ENCODE measurements around the gene TRIP10.
"Not testable (repeated sequence)": the region's sequence is repeated elsewhere in the genome, so short reads cannot be mapped to it uniquely, and the experiment has no call there.

Gene TRIP10

DNA sequence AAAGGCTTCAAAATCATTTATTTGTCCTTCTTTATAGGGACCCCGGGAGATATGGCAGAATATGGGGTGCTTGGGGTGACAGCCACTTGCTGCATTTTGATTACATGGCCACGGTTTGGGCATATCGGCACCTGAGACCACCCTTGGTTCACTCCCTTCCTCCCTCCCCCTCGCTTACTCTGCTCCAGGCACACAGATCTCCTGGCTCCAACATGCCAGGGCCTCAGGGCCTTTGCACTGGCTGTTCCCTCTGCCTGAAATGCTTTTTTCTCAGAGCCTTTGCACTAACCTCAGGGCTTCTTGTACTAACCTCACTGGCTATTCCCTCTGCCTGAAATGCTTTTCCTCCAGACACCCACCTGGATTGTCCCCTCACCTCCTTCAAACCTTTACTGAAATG is 56.8 kb downstream of the TRIP10 start:
- Mint-ChIP-seq H3K27me3 (no peaks in the 10 kb centered on the region), H3K27ac (peak overlapping the region; percentile 14), H3K4me1 (peaks cover 71% of the 10 kb centered on the region), H3K4me3 (no peak overlapping the region), H3K36me3 (peaks cover 49% of the 10 kb centered on the region), H3K9me3 (peaks cover 5% of the 10 kb centered on the region)
- no peak for ATAC-seq

DNA sequence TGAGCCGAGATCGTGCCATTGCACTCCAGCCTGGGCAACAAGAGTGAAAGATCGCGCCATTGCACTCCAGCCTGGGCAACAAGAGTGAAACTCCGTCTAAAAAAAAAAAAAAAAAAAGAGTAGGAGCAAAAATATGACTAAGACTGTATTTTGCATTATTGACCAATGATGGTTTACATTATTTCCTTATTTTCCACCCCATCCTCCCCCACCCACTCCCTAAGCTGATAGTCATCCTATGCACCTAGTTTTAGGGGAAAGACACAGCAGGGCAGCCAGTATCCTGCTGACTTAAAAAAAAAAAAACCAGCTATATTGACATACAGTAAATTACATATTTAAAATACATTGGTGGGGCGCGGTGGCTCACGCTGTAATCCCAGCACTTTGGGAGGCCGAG is 58.2 kb downstream of the TRIP10 start:
- Mint-ChIP-seq H3K27me3 (no peaks in the 10 kb centered on the region), H3K4me1 (peaks cover 69% of the 10 kb centered on the region), H3K9me3 (peaks cover 5% of the 10 kb centered on the region), H3K4me3 (no peak overlapping the region), H3K36me3 (peaks cover 35% of the 10 kb centered on the region), H3K27ac (peak overlapping the region; percentile 16)
- no peak for ATAC-seq

DNA sequence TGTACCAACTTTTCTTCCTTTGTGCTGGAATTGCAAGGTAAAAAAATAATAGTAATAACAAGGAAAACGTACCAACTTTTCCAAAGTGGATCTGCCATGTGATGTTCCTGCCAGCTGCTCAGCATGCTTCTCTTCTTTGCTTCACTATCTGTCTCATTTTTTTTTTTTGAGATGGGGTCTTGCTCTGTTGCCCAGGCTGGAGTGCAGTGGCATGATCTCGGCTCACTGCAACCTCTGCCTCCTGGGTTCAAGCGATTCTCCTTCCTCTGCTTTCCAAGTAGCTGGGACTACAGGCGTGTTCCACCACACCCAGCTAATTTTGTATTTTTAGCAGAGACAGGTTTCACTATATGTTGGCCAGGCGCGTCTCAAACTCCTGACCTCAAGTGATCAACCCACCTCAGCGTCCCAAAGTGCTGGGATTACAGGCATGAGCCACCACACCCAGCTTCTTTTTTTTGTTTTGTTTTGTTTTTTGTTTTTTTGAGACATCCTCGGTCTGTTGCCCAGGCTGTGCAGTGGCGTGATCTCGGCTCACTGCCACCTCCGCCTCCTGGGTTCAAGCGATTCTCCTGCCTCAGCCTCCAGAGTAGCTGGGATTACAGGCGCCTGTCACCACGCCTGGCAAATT is 60.8 kb downstream of the TRIP10 start:
- H3K9me3 Mint-ChIP-seq, H3K27me3 Mint-ChIP-seq, ATAC-seq: not testable (repeated sequence)
- Mint-ChIP-seq H3K4me1 (peaks cover 75% of the 10 kb centered on the region), H3K4me3 (peak overlapping the region; percentile 83), H3K27ac (peak overlapping the region; percentile 95), H3K36me3 (peaks cover 12% of the 10 kb centered on the region)

DNA sequence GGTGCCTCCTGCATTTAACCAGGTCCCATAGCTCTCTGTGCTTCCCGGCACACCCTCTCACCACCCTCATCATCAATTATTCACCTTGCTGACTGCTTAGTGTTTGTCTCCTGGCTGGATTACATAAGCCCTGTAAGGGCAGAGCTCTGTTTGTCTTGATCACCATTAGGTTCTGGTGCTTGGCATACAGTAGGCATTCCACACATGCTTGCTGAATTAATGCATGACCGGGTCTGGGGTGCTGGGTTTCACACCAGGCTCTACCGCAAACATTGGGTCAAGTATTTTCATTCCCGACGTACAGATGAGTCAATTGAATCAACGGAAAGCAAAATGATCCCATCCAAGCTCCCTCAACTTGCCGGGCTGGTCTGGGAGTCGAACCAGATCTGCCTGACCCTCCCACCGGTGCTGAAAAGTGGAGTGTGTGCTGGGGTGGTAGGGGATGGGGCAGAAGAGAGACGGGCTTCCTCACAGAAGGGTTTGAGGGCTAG is 61.6 kb downstream of the TRIP10 start:
- H3K4me3 Mint-ChIP-seq, result peak overlapping the region; percentile 83
- no peak for ATAC-seq
- no peaks in the 10 kb centered on the region for H3K9me3 Mint-ChIP-seq
- peaks cover 75% of the 10 kb centered on the region for H3K4me1 Mint-ChIP-seq
- H3K27ac Mint-ChIP-seq, result peak overlapping the region; percentile 95
- H3K36me3 Mint-ChIP-seq, result peaks cover 12% of the 10 kb centered on the region
- H3K27me3 Mint-ChIP-seq, result no peaks in the 10 kb centered on the region
